ENCODE results near the gene C9.
"Not testable (repeated sequence)": the region's sequence is repeated elsewhere in the genome, so short reads cannot be mapped to it uniquely, and the experiment has no call there.

C9 gene

DNA sequence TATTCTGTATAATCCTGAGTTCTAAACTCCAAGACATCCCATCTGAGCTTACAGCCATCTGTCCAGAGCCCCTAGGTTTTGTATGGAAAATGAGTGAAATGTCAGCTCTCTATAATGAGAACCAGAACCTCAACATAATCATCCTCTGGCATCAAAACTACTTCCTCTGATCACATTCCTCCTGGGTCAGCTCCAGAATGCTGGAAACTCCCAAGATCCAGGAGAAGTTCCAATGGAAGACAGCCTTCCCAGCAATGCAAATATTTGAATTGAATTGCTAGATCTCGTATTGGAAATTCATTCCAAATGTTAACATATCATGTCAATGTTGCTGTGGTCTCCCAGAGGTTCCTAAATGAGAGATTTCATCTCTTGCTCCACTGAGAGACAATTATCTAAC lies 23.8 kb downstream of the C9 start:
- no peak overlapping the region for H3K4me3 ChIP-seq (ENCODE audit: severe bottlenecking)
- no peaks in the 10 kb centered on the region for H3K36me3 ChIP-seq (ENCODE audit: low read depth)
- TF ChIP-seq, protein P1, sequence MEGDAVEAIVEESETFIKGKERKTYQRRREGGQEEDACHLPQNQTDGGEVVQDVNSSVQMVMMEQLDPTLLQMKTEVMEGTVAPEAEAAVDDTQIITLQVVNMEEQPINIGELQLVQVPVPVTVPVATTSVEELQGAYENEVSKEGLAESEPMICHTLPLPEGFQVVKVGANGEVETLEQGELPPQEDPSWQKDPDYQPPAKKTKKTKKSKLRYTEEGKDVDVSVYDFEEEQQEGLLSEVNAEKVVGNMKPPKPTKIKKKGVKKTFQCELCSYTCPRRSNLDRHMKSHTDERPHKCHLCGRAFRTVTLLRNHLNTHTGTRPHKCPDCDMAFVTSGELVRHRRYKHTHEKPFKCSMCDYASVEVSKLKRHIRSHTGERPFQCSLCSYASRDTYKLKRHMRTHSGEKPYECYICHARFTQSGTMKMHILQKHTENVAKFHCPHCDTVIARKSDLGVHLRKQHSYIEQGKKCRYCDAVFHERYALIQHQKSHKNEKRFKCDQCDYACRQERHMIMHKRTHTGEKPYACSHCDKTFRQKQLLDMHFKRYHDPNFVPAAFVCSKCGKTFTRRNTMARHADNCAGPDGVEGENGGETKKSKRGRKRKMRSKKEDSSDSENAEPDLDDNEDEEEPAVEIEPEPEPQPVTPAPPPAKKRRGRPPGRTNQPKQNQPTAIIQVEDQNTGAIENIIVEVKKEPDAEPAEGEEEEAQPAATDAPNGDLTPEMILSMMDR (IDR thresholded peaks at IDR 0.05; ENCODE audit: poor library complexity, severe bottlenecking): no peak
- no peaks in the 10 kb centered on the region for H3K4me1 ChIP-seq (ENCODE audit: insufficient read depth, poor library complexity, severe bottlenecking)
- DNase-seq (ENCODE audit: low spot score) (no peak), ATAC-seq (ENCODE audit: low read depth) (no peak)
- H3K27ac ChIP-seq (ENCODE audit: poor library complexity, severe bottlenecking): no peak overlapping the region
- H3K27me3 ChIP-seq (ENCODE audit: insufficient read depth, poor library complexity, severe bottlenecking): no peaks in the 10 kb centered on the region
- H3K9me3 ChIP-seq (ENCODE audit: severe bottlenecking): peaks cover 2% of the 10 kb centered on the region

DNA sequence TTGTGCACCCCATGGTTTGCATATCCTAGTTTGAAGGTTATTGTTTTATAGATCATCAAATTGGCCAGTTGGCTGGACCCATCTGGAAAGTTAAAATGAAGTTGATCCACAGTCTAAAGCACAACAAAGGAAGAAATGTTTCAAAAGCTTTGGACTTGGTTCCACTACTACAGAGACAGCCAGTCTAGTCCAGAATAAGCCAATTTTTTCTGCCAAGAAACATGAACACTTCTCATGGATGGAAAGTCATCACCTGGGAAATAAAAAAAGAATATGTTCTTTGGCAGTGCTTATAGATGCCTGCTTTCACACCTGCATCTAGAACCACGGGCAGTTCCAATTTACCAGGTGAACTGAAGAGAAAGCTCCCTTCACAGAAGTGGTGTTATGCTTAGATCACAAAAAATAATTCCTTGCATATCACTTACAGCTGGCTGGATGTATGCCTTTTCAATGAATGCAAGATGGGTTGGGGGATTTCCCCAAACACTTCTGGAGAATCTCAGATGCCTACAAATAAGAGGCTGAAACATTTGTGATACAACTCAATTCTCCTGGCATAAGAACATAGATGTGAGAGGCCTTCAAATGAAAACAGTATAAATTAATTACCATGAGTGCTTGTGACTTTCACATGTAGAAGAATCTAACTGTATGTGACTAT lies 26.9 kb downstream of the C9 start:
- Histone ChIP-seq H3K27ac (ENCODE audit: poor library complexity, severe bottlenecking) (no peak overlapping the region), H3K4me1 (ENCODE audit: insufficient read depth, poor library complexity, severe bottlenecking) (no peaks in the 10 kb centered on the region), H3K9me3 (ENCODE audit: severe bottlenecking) (no peaks in the 10 kb centered on the region), H3K4me3 (ENCODE audit: severe bottlenecking) (no peak overlapping the region), H3K36me3 (ENCODE audit: low read depth) (no peaks in the 10 kb centered on the region), H3K27me3 (ENCODE audit: insufficient read depth, poor library complexity, severe bottlenecking) (no peaks in the 10 kb centered on the region)
- no peak for ATAC-seq (ENCODE audit: low read depth)
- TF ChIP-seq, protein P1 (IDR thresholded peaks at IDR 0.05; ENCODE audit: poor library complexity, severe bottlenecking): no peak
- DNase-seq (ENCODE audit: low spot score): no peak

DNA sequence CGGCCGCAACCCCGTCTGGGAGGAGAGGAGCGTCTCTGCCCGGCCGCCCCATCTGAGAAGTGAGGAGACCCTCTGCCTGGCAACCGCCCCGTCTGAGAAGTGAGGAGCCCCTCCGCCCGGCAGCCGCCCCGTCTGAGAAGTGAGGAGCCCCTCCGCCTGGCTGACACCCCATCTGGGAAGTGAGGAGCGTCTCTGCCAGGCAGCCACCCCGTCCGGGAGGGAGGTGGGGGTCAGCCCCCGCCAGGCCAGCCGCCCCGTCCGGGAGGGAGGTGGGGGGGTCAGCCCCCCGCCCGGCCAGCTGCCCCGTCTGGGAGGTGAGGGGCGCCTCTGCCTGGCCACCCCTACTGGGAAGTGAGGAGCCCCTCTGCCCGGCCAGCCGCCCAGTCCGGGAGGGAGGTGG lies 30.0 kb downstream of the C9 start:
- ATAC-seq (ENCODE audit: low read depth): not testable (repeated sequence)

DNA sequence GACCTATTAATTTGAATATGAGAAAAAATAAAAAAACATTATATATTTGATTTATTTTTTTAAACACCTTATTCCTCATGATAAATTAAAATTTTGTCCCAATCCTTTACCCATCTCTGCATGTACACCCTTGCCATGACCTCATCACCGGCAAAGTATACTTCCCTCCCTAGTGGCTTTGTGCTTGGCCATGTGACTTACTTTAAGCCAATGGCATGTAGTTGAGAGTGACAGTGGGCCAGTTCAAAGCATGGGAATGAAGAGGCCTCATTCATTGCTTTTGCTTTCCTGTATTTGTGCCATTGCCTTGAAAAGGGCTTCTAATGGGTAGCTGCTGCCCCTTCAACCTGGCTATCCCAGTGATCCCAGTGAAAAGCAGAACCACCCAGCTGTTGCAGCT lies 31.2 kb downstream of the C9 start:
- no peaks in the 10 kb centered on the region for H3K9me3 ChIP-seq (ENCODE audit: severe bottlenecking)
- H3K36me3 ChIP-seq (ENCODE audit: low read depth): no peaks in the 10 kb centered on the region
- H3K27me3 ChIP-seq (ENCODE audit: insufficient read depth, poor library complexity, severe bottlenecking): no peaks in the 10 kb centered on the region
- no peak overlapping the region for H3K4me3 ChIP-seq (ENCODE audit: severe bottlenecking)
- no peak for ATAC-seq (ENCODE audit: low read depth)
- no peak for DNase-seq (ENCODE audit: low spot score)
- TF ChIP-seq, protein P1 (IDR thresholded peaks at IDR 0.05; ENCODE audit: poor library complexity, severe bottlenecking): no peak
- H3K27ac ChIP-seq (ENCODE audit: poor library complexity, severe bottlenecking): no peak overlapping the region
- H3K4me1 ChIP-seq (ENCODE audit: insufficient read depth, poor library complexity, severe bottlenecking): no peaks in the 10 kb centered on the region

More for the DNA sequence above, 30.0 kb downstream of the C9 start:
- not testable (repeated sequence) for H3K4me1 ChIP-seq (ENCODE audit: insufficient read depth, poor library complexity, severe bottlenecking); H3K9me3 ChIP-seq (ENCODE audit: severe bottlenecking); H3K27ac ChIP-seq (ENCODE audit: poor library complexity, severe bottlenecking); DNase-seq (ENCODE audit: low spot score); H3K36me3 ChIP-seq (ENCODE audit: low read depth); H3K27me3 ChIP-seq (ENCODE audit: insufficient read depth, poor library complexity, severe bottlenecking); H3K4me3 ChIP-seq (ENCODE audit: severe bottlenecking)

DNA sequence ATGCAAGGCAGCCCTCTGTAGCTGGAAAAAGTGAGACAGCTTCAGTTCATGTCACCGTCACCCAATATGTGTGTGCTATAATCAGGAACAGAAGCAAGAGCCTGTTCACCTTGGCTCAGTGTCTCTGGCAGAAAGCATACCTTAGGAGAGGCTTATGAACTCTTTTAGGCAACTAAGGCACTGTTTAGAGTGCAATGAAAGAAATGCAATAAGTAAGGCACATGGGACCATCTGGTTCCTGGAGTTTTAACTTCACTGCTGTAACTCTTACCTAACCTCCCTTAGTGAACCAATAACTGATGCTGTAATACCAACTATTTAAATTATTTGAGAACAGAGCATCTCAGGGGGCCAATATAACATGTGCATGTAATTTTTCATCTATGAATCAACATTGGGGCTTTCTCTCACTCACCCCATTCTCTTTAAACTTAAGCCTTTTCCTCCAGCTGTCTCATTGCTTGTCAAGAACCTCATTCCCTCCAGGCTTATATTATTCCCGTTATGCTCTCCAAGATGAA lies 32.4 kb downstream of the C9 start:
- Histone ChIP-seq H3K27me3 (ENCODE audit: insufficient read depth, poor library complexity, severe bottlenecking) (no peaks in the 10 kb centered on the region), H3K4me1 (ENCODE audit: insufficient read depth, poor library complexity, severe bottlenecking) (no peaks in the 10 kb centered on the region), H3K9me3 (ENCODE audit: severe bottlenecking) (no peaks in the 10 kb centered on the region), H3K4me3 (ENCODE audit: severe bottlenecking) (no peak overlapping the region), H3K27ac (ENCODE audit: poor library complexity, severe bottlenecking) (no peak overlapping the region), H3K36me3 (ENCODE audit: low read depth) (no peaks in the 10 kb centered on the region)
- ATAC-seq (ENCODE audit: low read depth) (no peak), DNase-seq (ENCODE audit: low spot score) (no peak)
- TF ChIP-seq, protein P1 (IDR thresholded peaks at IDR 0.05; ENCODE audit: poor library complexity, severe bottlenecking): no peak
